Measurements from ENCODE around the gene CEP120.

DNA sequence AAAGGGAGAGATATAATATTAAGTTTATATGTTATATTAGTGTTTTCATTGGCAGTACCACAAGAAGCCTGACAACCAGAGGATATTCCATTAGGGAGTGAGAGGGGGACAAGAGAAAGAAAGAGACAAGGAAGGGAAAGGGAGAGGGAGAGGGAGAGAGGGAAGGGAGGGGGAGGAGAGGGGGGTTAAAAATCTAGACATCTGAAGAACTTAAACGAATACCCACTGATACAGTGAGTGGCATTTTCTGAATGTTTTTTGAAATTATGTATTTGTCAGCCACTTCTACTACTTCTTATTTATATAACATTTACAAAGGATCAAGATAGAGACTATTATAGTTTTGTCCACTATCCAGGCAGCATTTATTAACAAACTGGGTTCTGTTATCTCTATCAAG lies 11.6 kb upstream of the CEP120 start:
- TF ChIP-seq POLR2AphosphoS5 (IDR thresholded peaks at IDR 0.05; ENCODE audit: low read depth) (no peak), EZH2phosphoT487 (IDR thresholded peaks at IDR 0.05; ENCODE audit: unreplicated experiment) (no peak), JUNB (IDR thresholded peaks at IDR 0.05; ENCODE audit: unreplicated experiment) (no peak), EZH2 (IDR thresholded peaks at IDR 0.05; ENCODE audit: low read depth, unreplicated experiment) (no peak), STAT1 (IDR thresholded peaks at IDR 0.05; ENCODE audit: unreplicated experiment) (no peak), NANOG (IDR thresholded peaks at IDR 0.05; ENCODE audit: borderline replicate concordance) (no peak), CREB1 (CRISPR knock-in tag; IDR thresholded peaks at IDR 0.05; ENCODE audit: low read depth) (no peak), ZNF331 (CRISPR knock-in tag; IDR thresholded peaks at IDR 0.05; ENCODE audit: low read depth) (no peak), ZNF114 (CRISPR knock-in tag; IDR thresholded peaks at IDR 0.05) (no peak)
- TF ChIP-seq, protein P1, sequence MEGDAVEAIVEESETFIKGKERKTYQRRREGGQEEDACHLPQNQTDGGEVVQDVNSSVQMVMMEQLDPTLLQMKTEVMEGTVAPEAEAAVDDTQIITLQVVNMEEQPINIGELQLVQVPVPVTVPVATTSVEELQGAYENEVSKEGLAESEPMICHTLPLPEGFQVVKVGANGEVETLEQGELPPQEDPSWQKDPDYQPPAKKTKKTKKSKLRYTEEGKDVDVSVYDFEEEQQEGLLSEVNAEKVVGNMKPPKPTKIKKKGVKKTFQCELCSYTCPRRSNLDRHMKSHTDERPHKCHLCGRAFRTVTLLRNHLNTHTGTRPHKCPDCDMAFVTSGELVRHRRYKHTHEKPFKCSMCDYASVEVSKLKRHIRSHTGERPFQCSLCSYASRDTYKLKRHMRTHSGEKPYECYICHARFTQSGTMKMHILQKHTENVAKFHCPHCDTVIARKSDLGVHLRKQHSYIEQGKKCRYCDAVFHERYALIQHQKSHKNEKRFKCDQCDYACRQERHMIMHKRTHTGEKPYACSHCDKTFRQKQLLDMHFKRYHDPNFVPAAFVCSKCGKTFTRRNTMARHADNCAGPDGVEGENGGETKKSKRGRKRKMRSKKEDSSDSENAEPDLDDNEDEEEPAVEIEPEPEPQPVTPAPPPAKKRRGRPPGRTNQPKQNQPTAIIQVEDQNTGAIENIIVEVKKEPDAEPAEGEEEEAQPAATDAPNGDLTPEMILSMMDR (conservative IDR thresholded peaks at IDR 0.05; ENCODE audit: low read depth in 2 of 2) = no peak
- TF ChIP-seq, protein P2, sequence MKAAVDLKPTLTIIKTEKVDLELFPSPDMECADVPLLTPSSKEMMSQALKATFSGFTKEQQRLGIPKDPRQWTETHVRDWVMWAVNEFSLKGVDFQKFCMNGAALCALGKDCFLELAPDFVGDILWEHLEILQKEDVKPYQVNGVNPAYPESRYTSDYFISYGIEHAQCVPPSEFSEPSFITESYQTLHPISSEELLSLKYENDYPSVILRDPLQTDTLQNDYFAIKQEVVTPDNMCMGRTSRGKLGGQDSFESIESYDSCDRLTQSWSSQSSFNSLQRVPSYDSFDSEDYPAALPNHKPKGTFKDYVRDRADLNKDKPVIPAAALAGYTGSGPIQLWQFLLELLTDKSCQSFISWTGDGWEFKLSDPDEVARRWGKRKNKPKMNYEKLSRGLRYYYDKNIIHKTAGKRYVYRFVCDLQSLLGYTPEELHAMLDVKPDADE (IDR thresholded peaks at IDR 0.05) = no peak
- TF ChIP-seq, protein P3, sequence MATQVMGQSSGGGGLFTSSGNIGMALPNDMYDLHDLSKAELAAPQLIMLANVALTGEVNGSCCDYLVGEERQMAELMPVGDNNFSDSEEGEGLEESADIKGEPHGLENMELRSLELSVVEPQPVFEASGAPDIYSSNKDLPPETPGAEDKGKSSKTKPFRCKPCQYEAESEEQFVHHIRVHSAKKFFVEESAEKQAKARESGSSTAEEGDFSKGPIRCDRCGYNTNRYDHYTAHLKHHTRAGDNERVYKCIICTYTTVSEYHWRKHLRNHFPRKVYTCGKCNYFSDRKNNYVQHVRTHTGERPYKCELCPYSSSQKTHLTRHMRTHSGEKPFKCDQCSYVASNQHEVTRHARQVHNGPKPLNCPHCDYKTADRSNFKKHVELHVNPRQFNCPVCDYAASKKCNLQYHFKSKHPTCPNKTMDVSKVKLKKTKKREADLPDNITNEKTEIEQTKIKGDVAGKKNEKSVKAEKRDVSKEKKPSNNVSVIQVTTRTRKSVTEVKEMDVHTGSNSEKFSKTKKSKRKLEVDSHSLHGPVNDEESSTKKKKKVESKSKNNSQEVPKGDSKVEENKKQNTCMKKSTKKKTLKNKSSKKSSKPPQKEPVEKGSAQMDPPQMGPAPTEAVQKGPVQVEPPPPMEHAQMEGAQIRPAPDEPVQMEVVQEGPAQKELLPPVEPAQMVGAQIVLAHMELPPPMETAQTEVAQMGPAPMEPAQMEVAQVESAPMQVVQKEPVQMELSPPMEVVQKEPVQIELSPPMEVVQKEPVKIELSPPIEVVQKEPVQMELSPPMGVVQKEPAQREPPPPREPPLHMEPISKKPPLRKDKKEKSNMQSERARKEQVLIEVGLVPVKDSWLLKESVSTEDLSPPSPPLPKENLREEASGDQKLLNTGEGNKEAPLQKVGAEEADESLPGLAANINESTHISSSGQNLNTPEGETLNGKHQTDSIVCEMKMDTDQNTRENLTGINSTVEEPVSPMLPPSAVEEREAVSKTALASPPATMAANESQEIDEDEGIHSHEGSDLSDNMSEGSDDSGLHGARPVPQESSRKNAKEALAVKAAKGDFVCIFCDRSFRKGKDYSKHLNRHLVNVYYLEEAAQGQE (IDR thresholded peaks at IDR 0.05; ENCODE audit: unreplicated experiment) = no peak
- TF ChIP-seq, protein P4, sequence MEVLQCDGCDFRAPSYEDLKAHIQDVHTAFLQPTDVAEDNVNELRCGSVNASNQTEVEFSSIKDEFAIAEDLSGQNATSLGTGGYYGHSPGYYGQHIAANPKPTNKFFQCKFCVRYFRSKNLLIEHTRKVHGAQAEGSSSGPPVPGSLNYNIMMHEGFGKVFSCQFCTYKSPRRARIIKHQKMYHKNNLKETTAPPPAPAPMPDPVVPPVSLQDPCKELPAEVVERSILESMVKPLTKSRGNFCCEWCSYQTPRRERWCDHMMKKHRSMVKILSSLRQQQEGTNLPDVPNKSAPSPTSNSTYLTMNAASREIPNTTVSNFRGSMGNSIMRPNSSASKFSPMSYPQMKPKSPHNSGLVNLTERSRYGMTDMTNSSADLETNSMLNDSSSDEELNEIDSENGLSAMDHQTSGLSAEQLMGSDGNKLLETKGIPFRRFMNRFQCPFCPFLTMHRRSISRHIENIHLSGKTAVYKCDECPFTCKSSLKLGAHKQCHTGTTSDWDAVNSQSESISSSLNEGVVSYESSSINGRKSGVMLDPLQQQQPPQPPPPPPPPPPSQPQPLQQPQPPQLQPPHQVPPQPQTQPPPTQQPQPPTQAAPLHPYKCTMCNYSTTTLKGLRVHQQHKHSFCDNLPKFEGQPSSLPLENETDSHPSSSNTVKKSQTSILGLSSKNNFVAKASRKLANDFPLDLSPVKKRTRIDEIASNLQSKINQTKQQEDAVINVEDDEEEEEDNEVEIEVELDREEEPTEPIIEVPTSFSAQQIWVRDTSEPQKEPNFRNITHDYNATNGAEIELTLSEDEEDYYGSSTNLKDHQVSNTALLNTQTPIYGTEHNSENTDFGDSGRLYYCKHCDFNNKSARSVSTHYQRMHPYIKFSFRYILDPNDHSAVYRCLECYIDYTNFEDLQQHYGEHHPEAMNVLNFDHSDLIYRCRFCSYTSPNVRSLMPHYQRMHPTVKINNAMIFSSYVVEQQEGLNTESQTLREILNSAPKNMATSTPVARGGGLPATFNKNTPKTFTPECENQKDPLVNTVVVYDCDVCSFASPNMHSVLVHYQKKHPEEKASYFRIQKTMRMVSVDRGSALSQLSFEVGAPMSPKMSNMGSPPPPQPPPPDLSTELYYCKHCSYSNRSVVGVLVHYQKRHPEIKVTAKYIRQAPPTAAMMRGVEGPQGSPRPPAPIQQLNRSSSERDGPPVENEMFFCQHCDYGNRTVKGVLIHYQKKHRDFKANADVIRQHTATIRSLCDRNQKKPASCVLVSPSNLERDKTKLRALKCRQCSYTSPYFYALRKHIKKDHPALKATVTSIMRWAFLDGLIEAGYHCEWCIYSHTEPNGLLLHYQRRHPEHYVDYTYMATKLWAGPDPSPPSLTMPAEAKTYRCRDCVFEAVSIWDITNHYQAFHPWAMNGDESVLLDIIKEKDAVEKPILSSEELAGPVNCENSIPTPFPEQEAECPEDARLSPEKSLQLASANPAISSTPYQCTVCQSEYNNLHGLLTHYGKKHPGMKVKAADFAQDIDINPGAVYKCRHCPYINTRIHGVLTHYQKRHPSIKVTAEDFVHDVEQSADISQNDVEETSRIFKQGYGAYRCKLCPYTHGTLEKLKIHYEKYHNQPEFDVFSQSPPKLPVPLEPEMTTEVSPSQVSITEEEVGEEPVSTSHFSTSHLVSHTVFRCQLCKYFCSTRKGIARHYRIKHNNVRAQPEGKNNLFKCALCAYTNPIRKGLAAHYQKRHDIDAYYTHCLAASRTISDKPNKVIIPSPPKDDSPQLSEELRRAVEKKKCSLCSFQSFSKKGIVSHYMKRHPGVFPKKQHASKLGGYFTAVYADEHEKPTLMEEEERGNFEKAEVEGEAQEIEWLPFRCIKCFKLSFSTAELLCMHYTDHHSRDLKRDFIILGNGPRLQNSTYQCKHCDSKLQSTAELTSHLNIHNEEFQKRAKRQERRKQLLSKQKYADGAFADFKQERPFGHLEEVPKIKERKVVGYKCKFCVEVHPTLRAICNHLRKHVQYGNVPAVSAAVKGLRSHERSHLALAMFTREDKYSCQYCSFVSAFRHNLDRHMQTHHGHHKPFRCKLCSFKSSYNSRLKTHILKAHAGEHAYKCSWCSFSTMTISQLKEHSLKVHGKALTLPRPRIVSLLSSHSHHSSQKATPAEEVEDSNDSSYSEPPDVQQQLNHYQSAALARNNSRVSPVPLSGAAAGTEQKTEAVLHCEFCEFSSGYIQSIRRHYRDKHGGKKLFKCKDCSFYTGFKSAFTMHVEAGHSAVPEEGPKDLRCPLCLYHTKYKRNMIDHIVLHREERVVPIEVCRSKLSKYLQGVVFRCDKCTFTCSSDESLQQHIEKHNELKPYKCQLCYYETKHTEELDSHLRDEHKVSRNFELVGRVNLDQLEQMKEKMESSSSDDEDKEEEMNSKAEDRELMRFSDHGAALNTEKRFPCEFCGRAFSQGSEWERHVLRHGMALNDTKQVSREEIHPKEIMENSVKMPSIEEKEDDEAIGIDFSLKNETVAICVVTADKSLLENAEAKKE (CRISPR knock-in tag; IDR thresholded peaks at IDR 0.05) = no peak

Data from GM23338 (cell line).